Measurements from ENCODE around the gene ACTL7A.

The ACTL7A gene

GRCh38 chr9:108850293-108850897, 11.7 kb upstream of the ACTL7A start:
- DNase-seq: no peak

DNA sequence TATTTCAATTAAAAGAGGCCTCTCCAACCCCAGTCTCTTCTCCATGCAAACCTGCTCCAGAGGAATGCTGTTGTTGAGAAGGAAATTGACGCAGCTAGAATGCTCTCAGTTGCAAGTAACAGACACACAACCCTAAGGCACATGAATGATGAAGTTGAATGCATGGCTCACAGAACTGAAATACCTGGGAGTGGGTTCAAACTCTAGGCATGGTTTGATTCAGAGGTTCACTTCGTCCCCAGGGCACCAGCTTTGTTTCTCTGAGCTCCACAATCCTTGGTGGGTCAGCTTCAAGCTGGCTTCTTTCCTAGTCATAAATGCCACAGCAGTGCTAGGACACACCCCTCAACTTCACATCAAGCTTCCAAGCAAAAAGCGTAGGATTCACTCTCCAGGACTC, 10.9 kb upstream of the ACTL7A start:
- DNase-seq: no peak

DNA sequence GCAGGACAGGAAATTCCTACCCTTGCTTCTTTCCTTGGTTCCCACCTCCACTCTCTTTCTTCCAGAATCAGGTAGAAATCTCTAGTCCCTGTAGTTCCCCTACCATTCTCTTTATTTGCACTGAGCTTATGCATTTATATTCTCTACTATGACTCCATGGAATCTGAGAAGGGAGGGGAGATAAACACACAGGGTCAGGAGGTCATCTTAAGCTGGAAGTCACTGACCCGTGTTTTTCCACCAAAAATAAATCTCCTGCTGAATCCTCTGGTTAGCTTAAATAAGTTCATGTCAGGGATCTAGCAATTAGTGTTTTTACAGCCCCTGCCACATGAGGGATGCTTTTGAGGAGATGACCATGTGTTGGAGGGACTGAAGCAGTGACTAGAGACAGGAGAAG, 10.0 kb upstream of the ACTL7A start:
- no peak for DNase-seq

DNA sequence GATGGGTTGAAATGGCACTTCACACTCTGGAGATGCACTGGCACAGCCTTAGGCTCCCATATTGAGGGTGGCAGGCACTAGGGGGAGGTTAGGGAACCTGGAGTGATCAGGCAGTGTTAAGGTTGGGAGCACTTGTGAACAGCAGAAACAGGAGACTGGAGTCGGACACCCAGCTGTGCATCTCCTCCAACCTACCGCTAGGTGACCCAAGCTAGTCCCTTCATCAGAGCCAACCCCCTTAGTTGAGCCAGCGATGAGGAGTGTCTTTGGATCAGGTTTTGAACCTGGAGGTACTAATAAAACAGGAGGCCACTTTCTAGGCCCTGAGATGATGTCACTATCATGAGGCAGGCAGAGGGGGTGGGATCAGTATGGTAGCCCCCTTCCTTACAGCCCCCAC, 8.0 kb upstream of the ACTL7A start:
- no peak for DNase-seq

DNA sequence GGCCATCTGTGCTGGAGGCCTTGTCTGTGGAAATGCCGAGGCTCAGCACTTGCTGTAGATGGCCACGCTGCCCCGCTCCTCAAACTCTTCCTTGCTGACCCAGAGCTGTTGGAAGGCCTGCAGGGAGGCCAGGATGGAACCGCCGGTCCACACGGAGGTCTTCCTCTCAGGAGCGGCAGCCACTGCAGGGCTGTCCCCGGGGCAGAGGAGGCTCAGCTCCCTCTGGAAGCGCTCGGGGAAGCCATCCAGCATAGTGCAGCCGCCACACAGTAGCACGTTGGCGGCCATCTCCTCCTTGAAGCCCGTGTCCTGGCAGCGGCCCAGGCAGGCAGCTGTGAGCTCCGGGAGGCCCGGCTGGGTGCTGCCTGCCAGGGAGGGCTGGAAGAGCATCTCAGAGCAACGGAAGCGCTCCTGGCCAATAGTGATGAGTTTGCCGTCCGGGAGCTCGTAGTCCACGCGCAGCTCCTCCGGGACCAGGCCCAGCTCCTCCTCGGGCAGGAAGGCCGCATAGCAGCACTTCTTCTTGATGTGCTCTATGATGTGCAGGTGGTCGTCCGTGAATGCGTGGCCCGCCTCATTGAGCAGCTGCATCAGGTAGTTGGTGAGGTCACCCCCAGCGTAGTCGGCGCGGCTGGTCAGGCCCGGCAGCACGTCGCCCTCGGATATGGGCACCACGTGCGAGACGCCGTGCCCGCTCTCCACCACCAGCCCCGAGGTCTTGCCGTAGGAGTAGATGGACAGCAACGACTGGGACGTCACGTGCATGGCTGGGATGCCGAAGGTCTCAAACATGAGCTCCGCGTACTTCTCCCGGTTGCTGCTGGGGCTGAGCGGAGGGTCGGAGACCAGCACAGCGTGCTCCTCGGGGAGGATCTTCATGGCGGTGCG, 7.2 kb upstream of the ACTL7A start:
- no peak for DNase-seq

DNA sequence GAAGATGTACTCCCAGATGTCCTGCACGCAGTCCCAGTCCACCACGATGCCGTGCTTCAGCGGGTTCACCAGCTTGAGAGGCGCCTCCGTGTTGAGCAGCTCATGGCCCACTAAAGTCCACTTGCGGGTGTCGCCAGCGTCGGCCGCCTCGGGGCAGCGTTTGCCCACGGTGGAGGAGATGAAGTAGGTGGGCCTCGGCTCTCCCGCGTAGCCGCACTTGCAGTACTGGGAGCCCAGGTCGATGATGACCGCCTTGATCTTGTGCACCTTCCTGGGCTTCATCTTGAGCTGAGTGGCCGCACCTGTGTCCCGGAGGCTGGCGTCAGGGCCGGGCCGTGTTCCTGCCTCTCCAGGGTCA, 6.6 kb upstream of the ACTL7A start:
- DNase-seq: no peak

DNA sequence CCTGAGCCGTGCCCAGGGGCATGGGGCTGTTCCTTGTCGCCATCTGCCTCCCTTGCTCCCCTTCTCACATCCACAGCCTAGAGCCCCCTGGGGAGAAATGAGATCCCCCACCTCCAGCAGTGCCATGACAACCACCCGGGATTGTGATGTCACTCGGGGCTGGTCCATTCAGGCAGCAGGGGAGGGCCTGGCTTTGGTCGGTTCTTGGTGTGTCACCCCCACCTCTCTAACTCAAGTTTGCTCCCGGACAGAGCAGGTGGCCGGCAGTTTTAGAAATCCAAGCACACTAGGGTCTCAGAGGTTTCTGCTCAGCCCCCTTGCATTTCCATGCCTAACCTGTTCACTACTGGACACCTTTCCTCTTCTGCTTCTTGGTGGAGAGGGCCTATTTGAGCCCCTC, 6.2 kb upstream of the ACTL7A start, which contains the start of gene ACTL7B:
Gene ACTL7B, minus strand, starts transcription at position 99 of the 400 bp plus-strand sequence. Its CDS starts 56 bp downstream, at position 43.
- DNase-seq: no peak

DNA sequence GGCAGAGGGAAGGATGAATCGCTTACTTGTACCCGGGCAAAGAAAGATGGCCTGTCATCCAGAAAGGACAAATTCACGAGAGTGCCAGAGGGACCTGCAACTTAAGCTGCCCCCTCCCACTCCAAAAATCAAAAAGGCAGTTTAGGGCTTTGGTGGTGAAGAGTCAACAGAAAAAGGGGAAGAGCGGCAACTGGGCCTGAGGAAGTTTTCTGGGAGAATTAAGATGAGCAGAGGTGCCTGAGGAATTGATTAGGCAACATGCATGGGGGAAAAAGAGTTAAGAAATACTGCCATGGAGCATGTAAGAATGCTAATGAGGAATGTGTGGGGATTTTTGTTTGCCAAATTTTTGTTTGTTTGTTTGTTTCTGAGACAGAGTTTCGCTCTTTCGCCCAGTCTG, 4.5 kb upstream of the ACTL7A start:
- no peak for DNase-seq

- no peak for DNase-seq
Observed at GRCh38 chr9:108859459-108860114, 2.5 kb upstream of the ACTL7A start.

DNA sequence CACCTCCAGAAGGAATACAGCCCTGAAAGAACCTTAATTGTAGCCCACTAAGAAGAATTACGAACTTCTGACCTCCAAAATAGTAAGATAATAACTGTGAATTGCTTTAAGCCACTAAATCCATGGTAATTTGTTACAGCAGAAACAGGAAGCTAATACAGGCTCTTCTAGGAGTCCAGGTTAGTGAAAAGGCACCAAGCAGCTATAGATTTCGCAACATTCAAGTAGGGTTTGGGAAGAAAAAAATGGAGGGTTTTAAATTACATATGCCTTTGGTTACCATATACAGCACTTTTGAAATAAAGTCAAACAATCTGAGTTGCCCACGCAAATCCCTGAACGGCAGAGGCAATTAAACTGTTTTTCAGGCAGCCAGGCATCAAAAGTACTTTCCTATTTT, 1.7 kb upstream of the ACTL7A start:
- no peak for DNase-seq

DNA sequence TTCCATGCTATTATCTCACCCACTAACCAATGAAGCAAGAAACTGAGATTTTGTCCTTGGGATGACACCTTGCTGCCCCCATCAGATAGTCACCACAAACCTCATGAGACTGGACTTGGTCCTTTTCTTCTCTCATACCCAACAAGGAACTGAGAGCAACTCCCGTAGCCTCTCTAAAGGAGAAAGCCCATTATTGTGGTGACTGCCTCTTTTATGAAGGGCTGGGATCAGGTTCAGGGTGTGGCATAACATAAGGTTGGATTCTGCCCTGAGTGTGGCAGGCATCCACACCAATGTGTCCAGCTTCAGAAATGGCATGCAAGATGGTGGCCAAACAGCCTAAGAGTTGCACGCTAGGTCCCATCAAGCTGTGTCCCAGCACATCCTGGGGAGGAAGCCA, 1.3 kb upstream of the ACTL7A start:
- DNase-seq: no peak

- DNase-seq: no peak
Observed at GRCh38 chr9:108861464-108861863, 602 bp upstream of the ACTL7A start.

GRCh38 chr9:108863891-108864290, 1.8 kb downstream of the ACTL7A start:
- no peak for DNase-seq

- no peak for DNase-seq
Observed at GRCh38 chr9:108864446-108864845, 2.4 kb downstream of the ACTL7A start.

DNA sequence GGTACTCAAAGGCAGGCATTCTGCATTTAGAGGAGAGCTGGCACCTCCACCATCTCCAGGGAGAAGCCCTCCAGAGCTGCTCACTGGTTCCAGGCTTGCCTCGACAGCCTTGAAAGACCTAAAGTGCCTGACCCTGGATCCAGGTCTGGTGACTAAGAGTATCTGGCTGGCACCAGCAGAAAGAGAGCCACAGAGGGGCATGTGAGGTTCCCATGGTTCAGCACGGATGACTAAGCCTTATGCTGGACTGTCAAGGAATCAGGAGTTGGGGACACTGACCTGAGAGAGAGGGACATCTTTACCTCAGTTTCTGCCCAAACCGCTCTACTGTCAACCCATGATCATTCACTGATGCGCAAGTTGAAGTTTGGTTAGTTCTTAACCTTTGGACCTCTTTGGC, 3.0 kb downstream of the ACTL7A start:
- no peak for DNase-seq

DNA sequence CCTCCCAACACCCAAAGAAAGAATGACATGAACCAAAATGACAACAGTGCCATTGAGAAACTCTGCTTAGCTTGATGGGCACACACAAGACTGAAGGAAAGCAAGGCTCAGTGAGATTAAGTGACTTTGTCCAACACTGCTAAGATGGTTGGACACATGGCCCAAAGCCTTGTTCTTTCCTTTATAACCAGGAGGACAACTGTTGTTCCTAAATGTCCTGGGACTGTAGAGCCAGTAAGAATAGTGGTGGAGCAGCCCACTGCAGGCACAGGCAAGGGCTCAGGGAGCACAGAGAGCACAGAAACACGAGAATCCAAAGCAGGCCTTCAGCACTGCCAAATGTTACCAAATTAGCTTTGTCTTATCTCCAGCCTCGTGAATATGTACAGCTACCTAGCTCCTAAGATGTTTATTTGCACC, 3.9 kb downstream of the ACTL7A start:
- DNase-seq: no peak

- DNase-seq: no peak
Observed at GRCh38 chr9:108867116-108867515, 5.0 kb downstream of the ACTL7A start.

DNA sequence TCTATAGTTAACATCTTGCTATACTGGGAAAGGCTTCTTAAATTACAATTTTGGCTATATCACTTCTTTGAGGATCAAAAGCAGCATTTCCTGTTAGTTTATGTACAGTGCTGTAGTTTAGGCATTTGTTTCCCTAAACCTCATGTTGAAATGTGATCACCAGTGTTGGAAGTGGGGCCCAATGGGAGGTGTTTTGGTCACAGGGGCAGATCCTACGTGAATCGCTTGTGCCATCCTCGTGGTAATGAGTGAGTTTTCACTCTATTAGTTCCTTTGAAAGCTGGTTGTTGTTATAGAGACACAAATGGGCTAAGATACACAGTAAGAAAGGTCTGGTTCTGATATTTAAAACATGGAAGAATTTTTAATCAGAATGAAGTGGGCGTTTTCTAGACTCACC, 5.8 kb downstream of the ACTL7A start:
- DNase-seq: no peak

DNA sequence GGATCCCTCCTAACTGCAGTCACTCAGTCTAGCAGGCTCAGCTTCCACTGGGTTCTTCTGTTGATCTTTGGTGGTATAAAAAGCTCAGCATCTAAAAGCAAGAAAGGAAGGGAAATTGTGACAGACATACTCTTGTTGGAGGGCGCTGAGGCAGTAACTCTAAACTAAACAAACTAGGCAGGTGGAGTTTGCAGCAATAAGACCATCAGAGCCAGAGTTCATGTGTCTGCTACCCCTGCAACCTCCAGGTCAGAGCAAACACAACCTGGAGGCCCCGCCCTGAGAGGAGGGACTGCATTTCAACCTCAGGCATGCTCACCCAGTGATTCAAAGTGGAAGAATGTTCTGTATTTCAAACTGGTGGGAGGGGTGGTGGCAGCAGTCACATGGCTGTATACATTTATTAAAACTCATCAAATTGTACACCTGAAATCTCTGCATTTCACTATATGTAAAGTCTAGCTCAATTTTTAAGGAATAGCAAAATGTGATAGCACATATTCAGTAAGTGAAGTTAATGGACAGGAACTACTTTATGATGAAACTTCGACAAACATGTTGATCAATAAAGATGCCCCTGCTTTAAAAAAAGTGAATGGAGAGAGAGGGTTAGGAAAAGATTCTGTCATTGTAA, 7.1 kb downstream of the ACTL7A start:
- DNase-seq: no peak

DNA sequence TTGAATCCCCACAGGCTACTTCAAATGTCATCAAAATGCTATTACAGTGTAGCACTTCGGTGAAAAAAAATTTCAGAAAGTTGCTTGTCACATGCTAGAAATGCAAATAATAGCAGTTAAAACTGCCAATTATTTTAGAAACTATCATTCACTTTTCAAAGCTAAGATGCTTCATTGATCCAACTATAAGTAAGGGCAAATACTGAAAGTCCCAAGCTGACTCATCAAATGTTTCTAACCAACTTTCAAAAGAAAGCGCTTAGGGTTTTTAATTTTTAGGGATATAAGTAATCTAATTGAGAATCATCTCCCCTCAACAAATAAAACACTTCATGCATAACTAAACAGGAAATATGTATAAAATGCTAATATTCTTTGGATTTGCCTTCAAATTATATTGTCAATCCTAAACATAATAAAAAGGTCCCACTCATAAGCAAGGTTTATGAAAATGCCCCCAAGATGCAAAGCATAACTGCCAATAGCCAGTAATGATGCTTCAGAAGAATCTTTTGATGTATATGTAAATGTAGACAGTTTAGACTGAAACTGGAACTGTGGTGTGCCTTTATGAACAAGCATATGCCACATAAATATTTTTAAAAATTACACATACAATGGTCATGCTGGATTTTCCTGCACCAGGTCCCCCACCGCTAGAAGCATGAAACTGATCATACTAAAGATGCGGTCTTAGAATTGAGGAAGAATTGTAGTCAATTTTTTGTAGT, 12.2 kb downstream of the ACTL7A start:
- DNase-seq: no peak

- DNase-seq: no peak
Observed at GRCh38 chr9:108876425-108876824, 14.4 kb downstream of the ACTL7A start.

GRCh38 chr9:108877524-108877923, 15.5 kb downstream of the ACTL7A start:
- no peak for DNase-seq
